Measurements from ENCODE around the gene UBAP2.

The UBAP2 gene

GRCh38 chr9:34001951-34002350 is 46.7 kb downstream of the UBAP2 start:
- FAIRE-seq, result no peak
- no peak for DNase-seq (ENCODE audit: insufficient read length, low spot score)
- no peak for TF ChIP-seq CTCF (IDR thresholded peaks at IDR 0.05; ENCODE audit: insufficient read depth, missing control alignments)

DNA sequence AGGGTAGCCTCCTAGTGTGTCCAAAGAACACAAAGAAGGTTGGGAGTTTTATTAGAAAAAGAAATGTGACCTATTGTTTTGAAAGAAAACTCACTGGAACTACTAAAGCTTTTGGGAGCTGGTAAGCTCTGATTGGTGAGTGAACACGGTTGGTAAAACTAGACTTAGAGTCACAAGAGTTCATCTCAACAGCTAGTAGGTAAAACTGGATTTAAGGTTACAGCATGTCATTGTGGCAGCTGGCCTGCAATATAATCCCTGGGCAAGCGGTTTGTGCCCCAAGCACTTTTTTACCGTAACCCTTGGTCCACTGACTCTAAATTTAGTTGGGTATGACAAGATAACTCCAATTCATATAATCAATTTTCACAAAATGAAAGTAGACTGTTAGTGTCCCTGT is 47.4 kb downstream of the UBAP2 start:
- FAIRE-seq (no peak), DNase-seq (ENCODE audit: insufficient read length, low spot score) (no peak)

GRCh38 chr9:33995449-33995848 is 53.2 kb downstream of the UBAP2 start:
- DNase-seq (ENCODE audit: insufficient read length, low spot score) (no peak), FAIRE-seq (no peak)
- no peak for TF ChIP-seq CTCF (IDR thresholded peaks at IDR 0.05; ENCODE audit: insufficient read depth, missing control alignments)

More for the DNA sequence above, 47.4 kb downstream of the UBAP2 start:
- TF ChIP-seq CTCF (IDR thresholded peaks at IDR 0.05; ENCODE audit: insufficient read depth, missing control alignments), result no peak

GRCh38 chr9:33993104-33993503 is 55.6 kb downstream of the UBAP2 start:
- FAIRE-seq (peak; percentile 11), DNase-seq (ENCODE audit: insufficient read length, low spot score) (no peak)
- no peak for TF ChIP-seq CTCF (IDR thresholded peaks at IDR 0.05; ENCODE audit: insufficient read depth, missing control alignments)

DNA sequence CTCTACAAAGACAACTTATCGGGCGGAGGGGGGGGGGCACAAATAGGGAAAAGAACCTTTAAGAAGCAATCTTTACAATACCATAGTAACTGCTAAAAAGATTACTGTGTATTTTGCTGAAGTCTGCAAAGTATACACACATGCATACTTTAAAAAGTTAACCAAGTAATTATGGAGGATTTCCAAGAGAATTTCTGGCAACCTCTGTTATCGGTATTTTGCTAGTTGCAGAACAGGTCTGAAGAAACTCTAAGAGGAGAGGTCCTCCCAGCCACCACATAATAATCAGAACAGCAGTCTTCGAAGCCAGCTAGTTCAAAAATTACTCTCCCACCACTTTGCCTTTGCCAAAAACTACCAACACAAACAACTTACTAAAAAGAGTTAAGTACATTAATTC is 56.1 kb downstream of the UBAP2 start:
- no peak for TF ChIP-seq CTCF (IDR thresholded peaks at IDR 0.05; ENCODE audit: insufficient read depth, missing control alignments)
- no peak for DNase-seq (ENCODE audit: insufficient read length, low spot score)
- no peak for FAIRE-seq

- no peak for TF ChIP-seq CTCF (IDR thresholded peaks at IDR 0.05; ENCODE audit: insufficient read depth, missing control alignments)
- FAIRE-seq, result no peak
- DNase-seq (ENCODE audit: insufficient read length, low spot score), result no peak
These were observed 60.3 kb downstream of the UBAP2 start for GRCh38 chr9:33988219-33988890.

GRCh38 chr9:33976414-33976813 is 72.3 kb downstream of the UBAP2 start:
- no peak for TF ChIP-seq CTCF (IDR thresholded peaks at IDR 0.05; ENCODE audit: insufficient read depth, missing control alignments)
- DNase-seq (ENCODE audit: insufficient read length, low spot score) (no peak), FAIRE-seq (no peak)
